Astrocyte of the spinal cord (primary cell): ENCODE results near the gene KLF11.

ENCODE experiments used
- DNase-seq: peaks from one replicate; pipeline ENCODE4 v3.0.0; 2011; ENCODE audit warnings: low read depth, low spot score
- H3K4me3 ChIP-seq: 2 replicates; pipeline ENCODE4 v1.5.1; 2011; ENCODE audit warnings: low read depth, mild to moderate bottlenecking, low read length, moderate library complexity
- CTCF ChIP-seq: IDR thresholded peaks from 2 replicates; pipeline ENCODE4 v1.5.1; 2012; ENCODE audit warnings: low read depth, mild to moderate bottlenecking, low read length, inconsistent platforms
- in situ Hi-C: cut with HindIII; loops from 2 replicates; pipeline ENCODE4 v1.10.0; 2017; ENCODE audit warnings: low sequenced_read_pairs

The KLF11 gene

GRCh38 chr2:10079266-10079869, 36.0 kb downstream of the KLF11 start:
- peak overlapping the region; percentile 35 for H3K4me3 ChIP-seq
- no peak for TF ChIP-seq CTCF
- in situ Hi-C loops = no loop called here
- DNase-seq = peak; percentile 88

GRCh38 chr2:10079870-10080535, 36.7 kb downstream of the KLF11 start, which contains the start of gene CYS1:
Gene CYS1 (minus strand): TSS chr2:10080411. CDS start chr2:10080223, 188 bp downstream.
- no peak for DNase-seq
- peak within 1 kb of the TSS; percentile 35 for H3K4me3 ChIP-seq
- TF ChIP-seq CTCF = peak; percentile 23
- in situ Hi-C loops = no loop called here

- in situ Hi-C loops = no loop called here
- H3K4me3 ChIP-seq = peak overlapping the region; percentile 5
- TF ChIP-seq CTCF = no peak
- peak; percentile 38 for DNase-seq
These were observed 37.4 kb downstream of the KLF11 start for GRCh38 chr2:10080536-10081304.

GRCh38 chr2:10083046-10083445, 39.7 kb downstream of the KLF11 start:
- no peak for DNase-seq

DNA sequence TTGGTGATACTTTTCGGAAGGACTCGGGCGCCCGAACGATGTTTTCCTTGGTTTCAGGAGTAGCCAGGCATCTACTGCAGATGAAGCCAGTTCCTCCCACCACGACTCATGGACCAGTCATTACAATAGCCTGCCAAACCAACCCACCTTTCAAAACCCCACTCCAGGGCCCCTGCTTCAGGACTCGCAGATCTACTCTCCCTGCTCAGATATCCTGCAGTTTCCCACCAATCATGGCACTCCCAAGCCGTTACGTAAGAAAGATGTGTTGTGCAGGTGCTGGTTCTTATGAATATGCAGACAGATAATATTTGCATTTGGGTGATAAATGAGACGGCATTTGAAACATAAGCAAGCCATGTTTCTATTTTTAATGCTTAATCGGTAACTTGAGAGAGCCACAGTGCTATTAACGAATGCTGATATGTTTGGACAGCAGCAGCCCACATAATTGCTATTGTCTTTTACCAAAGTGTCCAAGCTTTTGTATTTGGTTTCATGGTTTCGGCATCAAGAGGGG, 40.4 kb downstream of the KLF11 start:
- in situ Hi-C loops = no loop called here
- no peak overlapping the region for H3K4me3 ChIP-seq
- TF ChIP-seq CTCF = no peak
- DNase-seq = no peak

More at GRCh38 chr2:10083046-10083445, 39.7 kb downstream of the KLF11 start:
- in situ Hi-C loops = no loop called here
- no peak for TF ChIP-seq CTCF
- H3K4me3 ChIP-seq = no peak overlapping the region

DNA sequence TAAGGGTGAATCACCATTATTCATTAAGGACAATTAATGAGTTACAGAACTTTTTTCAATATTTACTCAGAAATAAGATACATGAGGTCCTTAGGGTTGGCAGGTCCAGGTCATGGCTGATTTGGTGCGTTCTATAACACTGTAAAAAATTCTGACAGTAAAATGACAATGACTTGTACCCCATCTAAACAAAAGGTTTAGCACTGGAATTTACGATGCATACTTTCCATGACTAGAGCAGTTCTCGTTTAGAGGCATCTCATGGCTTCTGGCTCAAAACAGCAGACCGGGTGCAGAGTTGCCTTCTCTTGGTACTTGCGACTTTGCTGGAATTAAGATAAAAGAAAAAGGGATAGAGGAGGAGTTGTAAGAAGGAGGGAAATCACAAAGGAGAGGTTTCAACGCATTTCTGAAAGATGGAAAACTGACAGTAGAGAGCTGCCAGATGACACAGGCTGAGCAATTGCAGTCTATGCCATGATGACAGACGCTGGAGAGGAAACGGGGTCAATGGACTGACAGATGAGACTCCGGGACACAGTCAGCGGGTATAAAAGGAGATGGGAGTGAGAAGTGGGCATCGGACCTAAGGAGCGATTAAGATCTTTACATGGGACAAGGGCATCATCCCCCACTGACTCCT, 41.0 kb downstream of the KLF11 start:
- no peak for DNase-seq
- H3K4me3 ChIP-seq = no peak overlapping the region
- no peak for TF ChIP-seq CTCF
- in situ Hi-C loops = no loop called here
